Peyer's patch (tissue), 4 donors: Measurements from ENCODE around the gene PXMP2. TPM values are rescaled to one million over a fixed set of nuclear protein-coding genes. Genes with fewer than 3 reads are reported as not detected.
"Not testable (repeated sequence)": the region's sequence is repeated elsewhere in the genome, so short reads cannot be mapped to it uniquely, and the experiment has no call there.

Experiments
- DNase-seq, 3 donors: peaks; one replicate each; pipeline ENCODE4 v3.0.0-alpha.2; 2017 to 2019
- H3K27ac ChIP-seq, 4 donors: fragments of 200-600 bp; sonication (generic); one replicate each; pipeline ENCODE4 v1.5.1; 2016 to 2019
- H3K27me3 ChIP-seq, 2 donors: fragments of 200-600 bp; sonication (generic); one replicate each; pipeline ENCODE4 v1.5.1; 2019
- H3K36me3 ChIP-seq, 3 donors: fragments of 200-600 bp; sonication (generic); one replicate each; pipeline ENCODE4 v1.5.1; 2016 to 2019
- H3K4me1 ChIP-seq, 4 donors: fragments of 200-600 bp; sonication (generic); one replicate each; pipeline ENCODE4 v1.5.1; 2016 to 2019
- H3K4me3 ChIP-seq, 4 donors: fragments of 200-600 bp; sonication (generic); 1 replicate in 3 of 4; 2 replicates in 1 of 4; pipeline ENCODE4 v1.5.1; 2016 to 2019; ENCODE audit warnings: mild to moderate bottlenecking in 1 of 4
- H3K9me3 ChIP-seq, 4 donors: fragments of 200-600 bp; sonication (generic); one replicate each; pipeline ENCODE4 v1.5.1; 2016 to 2019; ENCODE audit warnings: mild to moderate bottlenecking in 1 of 4
- POLR2A ChIP-seq, 2 donors: fragments of 450-650 bp; IDR thresholded peaks; one replicate each; pipeline ENCODE4 v1.5.1; 2017; ENCODE audit warnings: antibody characterized with exemption in 2 of 2, mild to moderate bottlenecking in 2 of 2, moderate library complexity in 2 of 2
- small RNA-seq, 2 donors: library from RNA; depleted of rRNA; stranded (forward); fragments of <200 nt; gene quantifications; one replicate each; pipeline ENCODE3, GENCODE V24; 2016
- total RNA-seq, 4 donors: library from RNA; depleted of rRNA; stranded (reverse); fragments of >200 nt; gene quantifications; one replicate each; pipeline ENCODE4 v1.1.0, GENCODE V29; 2016
- TF ChIP-seq, protein P1 (sequence below), 6 experiments: fragments of 450-650 bp in 4 of 6; fragments of 200-600 bp in 2 of 6; sonication (generic) in 1 of 6; IDR thresholded peaks; one replicate each; pipeline ENCODE4 v1.5.1; 2017 to 2019; ENCODE audit warnings: antibody characterized with exemption in 6 of 6, mild to moderate bottlenecking in 3 of 6, moderate library complexity in 1 of 6

The PXMP2 gene
- total RNA-seq, 4 donors from 2014 or later: 19.8 to 157 (median 109) TPM

DNA sequence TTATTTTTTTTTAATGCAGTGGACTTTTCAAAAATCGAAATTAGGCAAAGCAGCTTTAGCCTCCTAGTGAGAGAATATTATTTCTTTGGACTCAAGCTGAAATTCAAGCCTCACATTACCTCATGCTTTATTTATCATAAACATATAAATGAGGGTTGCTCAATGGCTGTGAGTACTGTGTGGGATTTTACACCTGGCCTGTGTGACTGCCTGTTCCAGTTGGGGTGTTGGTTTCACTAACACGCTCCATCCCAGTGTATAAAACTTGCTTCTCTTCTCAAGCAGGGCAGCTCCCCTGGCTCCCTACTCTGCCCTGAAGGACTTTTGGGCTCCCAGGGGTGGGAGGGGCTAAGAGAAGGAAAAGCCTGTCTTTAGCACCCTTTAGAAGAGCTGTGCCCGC lies 59.2 kb downstream of the PXMP2 start:
- H3K27ac ChIP-seq: no peak overlapping the region
- no peak for TF ChIP-seq POLR2A (IDR thresholded peaks at IDR 0.05)
- TF ChIP-seq, protein P1, sequence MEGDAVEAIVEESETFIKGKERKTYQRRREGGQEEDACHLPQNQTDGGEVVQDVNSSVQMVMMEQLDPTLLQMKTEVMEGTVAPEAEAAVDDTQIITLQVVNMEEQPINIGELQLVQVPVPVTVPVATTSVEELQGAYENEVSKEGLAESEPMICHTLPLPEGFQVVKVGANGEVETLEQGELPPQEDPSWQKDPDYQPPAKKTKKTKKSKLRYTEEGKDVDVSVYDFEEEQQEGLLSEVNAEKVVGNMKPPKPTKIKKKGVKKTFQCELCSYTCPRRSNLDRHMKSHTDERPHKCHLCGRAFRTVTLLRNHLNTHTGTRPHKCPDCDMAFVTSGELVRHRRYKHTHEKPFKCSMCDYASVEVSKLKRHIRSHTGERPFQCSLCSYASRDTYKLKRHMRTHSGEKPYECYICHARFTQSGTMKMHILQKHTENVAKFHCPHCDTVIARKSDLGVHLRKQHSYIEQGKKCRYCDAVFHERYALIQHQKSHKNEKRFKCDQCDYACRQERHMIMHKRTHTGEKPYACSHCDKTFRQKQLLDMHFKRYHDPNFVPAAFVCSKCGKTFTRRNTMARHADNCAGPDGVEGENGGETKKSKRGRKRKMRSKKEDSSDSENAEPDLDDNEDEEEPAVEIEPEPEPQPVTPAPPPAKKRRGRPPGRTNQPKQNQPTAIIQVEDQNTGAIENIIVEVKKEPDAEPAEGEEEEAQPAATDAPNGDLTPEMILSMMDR (IDR thresholded peaks at IDR 0.05): no peak
- no peaks in the 10 kb centered on the region for H3K9me3 ChIP-seq
- no peak overlapping the region for H3K4me3 ChIP-seq
- H3K4me1 ChIP-seq: no peaks in the 10 kb centered on the region
- DNase-seq: no peak
- H3K27me3 ChIP-seq: no peaks in the 10 kb centered on the region
- peaks cover 0 to 99% (median 9%) of the 10 kb centered on the region in 3 donors for H3K36me3 ChIP-seq

- Histone ChIP-seq H3K4me3 (no peak overlapping the region), H3K4me1 (no peaks in the 10 kb centered on the region), H3K27ac (no peak overlapping the region), H3K27me3 (no peaks in the 10 kb centered on the region), H3K36me3 (peaks cover 0 to 99% (median 9%) of the 10 kb centered on the region in 3 donors), H3K9me3 (no peaks in the 10 kb centered on the region)
- TF ChIP-seq, protein P1 (IDR thresholded peaks at IDR 0.05): no peak
- no peak for TF ChIP-seq POLR2A (IDR thresholded peaks at IDR 0.05)
- DNase-seq: no peak
These were observed 60.0 kb downstream of the PXMP2 start for GRCh38 chr12:132747395-132747794.

DNA sequence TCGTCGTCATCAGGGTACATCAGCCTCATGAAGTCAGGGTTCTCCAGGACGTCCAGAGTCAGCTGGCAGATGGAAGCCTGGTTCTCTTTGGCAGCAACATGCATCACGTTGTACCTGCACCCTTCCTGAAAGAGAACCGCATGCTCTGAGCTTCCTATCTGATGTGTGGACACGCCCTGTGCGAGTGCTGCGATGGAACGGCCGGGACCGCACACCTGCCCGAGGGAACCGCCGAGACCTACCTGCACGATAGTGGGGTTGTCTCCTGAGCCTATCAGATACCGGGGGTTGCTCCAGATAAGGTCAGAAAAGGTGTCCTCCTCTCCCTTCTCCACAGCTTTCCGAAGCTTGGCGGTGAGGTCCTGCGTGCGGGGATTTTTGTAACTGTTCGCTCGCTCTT lies 60.5 kb downstream of the PXMP2 start:
- Histone ChIP-seq H3K4me1 (no peaks in the 10 kb centered on the region), H3K36me3 (peaks cover 0 to 99% (median 7%) of the 10 kb centered on the region in 3 donors), H3K4me3 (no peak overlapping the region), H3K27me3 (no peaks in the 10 kb centered on the region), H3K27ac (no peak overlapping the region), H3K9me3 (no peaks in the 10 kb centered on the region)
- no peak for TF ChIP-seq POLR2A (IDR thresholded peaks at IDR 0.05)
- TF ChIP-seq, protein P1 (IDR thresholded peaks at IDR 0.05): no peak
- DNase-seq: no peak

DNA sequence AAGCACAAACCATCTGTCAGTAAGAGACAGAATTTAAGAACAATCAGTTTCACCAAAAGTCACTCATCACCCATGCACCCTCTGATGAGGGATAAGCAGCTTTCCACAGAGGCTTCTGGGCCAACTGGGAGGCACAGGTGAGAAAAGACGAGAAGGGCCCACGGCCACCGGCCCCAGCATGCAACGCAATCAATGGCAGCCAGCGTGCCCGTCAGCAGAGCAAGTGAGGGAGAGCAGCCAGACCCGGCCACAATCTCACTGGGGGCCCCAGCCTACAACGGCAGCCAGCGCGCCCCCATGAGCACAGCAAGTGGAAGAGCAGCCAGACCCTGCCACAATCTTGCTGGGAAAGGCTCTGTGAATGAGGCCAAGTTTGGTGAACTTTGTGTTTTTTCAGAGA lies 60.9 kb downstream of the PXMP2 start:
- Histone ChIP-seq H3K36me3 (peaks cover 0 to 99% (median 7%) of the 10 kb centered on the region in 3 donors), H3K27me3 (no peaks in the 10 kb centered on the region), H3K27ac (no peak overlapping the region), H3K9me3 (no peaks in the 10 kb centered on the region), H3K4me1 (no peaks in the 10 kb centered on the region), H3K4me3 (no peak overlapping the region)
- DNase-seq: no peak
- TF ChIP-seq, protein P1 (IDR thresholded peaks at IDR 0.05): no peak
- TF ChIP-seq POLR2A (IDR thresholded peaks at IDR 0.05): no peak

DNA sequence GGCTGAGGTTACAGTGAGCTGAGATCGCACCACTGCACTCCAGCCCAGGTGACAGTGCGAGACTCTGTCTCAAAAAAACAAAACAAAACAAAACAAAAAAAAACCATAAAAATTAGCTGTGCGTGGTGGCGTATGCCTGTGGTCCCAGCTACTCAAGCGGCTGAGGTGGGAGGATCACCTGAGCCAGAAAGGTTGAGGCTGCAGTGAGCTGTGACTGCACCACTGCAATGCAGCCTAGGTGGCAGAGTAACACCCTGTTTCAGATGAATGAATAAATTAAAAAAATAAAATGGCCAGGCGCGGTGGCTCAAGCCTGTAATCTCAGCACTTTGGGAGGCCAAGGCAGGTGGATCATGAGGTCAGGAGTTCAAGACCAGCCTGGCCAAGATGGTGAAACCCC lies 66.3 kb downstream of the PXMP2 start:
- not testable (repeated sequence) for DNase-seq, H3K4me3 ChIP-seq, H3K9me3 ChIP-seq, H3K27me3 ChIP-seq, H3K4me1 ChIP-seq, H3K27ac ChIP-seq
- H3K36me3 ChIP-seq: peaks cover 0 to 92% (median 7%) of the 10 kb centered on the region in 3 donors

DNA sequence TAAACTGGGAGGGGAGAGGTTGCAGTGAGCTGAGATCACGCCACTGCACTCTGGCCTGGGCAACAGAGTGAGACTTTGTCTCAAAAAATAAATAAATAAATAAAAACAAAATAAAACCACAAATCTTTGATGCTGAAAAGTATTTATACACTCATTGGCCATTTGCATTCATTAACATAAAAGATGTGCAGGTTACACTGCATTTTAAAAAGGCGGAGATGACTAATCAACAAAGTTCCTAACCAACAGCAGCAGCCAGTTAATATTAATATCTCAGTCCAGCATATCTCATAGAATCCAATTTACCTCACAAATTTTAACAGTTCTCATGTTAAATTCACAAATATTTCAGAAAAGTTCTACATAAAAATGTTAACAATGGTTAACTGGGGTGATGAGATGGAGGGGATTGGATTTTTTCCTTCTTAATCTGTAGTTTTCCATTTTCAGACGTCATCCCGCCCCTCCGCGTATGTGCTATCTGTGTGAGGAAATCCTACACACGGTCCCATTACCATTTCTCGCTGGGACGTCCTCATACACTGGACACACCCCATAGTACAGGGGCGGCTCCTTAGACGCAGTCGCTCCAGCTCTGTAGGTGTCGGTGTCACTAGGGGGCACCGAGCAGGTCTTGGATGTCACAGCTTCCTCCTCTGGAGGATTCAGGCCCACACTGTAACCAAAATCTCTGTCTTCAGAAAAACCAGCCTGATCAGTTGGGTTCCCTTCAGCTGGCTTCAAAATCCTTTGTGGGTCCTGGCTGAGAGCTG lies 67.0 kb downstream of the PXMP2 start:
- TF ChIP-seq, protein P1 (IDR thresholded peaks at IDR 0.05): no peak
- TF ChIP-seq POLR2A (IDR thresholded peaks at IDR 0.05): no peak
- no peak for DNase-seq
- Histone ChIP-seq H3K4me1 (no peaks in the 10 kb centered on the region), H3K9me3 (no peaks in the 10 kb centered on the region), H3K36me3 (peaks cover 0 to 88% (median 7%) of the 10 kb centered on the region in 3 donors), H3K27me3 (no peaks in the 10 kb centered on the region), H3K4me3 (no peak overlapping the region), H3K27ac (no peak overlapping the region)

Small RNAs within 50 kb of the gene (small RNA-seq; reads per million reads assigned to genes)
- 0 reads per million in 2 donors for gene RNA5SP379

Other genes with a start within 250 kb of the PXMP2 start
- 100 to 1,000 TPM in 1 of 4 donors, 10 to 100 TPM in 3; 48.3 to 484 (median 63.5) TPM for gene FBRSL1, start 197.4 kb upstream of the PXMP2 start, total RNA-seq
- not detected for gene LRCOL1, start 77.0 kb upstream of the PXMP2 start, total RNA-seq
- gene P2RX2, start 68.8 kb upstream of the PXMP2 start, total RNA-seq: 1 to 10 TPM in 3 of 4 donors, not detected in 1; 3.8 to 4.7 (median 4.1) TPM
- gene POLE, start 245 bp upstream of the PXMP2 start, total RNA-seq: 100 to 1,000 TPM in 2 of 4 donors, 10 to 100 TPM in 2; 58.3 to 198 (median 84.3) TPM
- gene PGAM5, start 23.3 kb downstream of the PXMP2 start, total RNA-seq: 10 to 100 TPM; 23.5 to 45.4 (median 29.0) TPM
- 100 to 1,000 TPM in 3 of 4 donors, 10 to 100 TPM in 1; 69.0 to 286 (median 133) TPM for gene ANKLE2, start 74.2 kb downstream of the PXMP2 start, total RNA-seq
- gene GOLGA3, start 141.3 kb downstream of the PXMP2 start, total RNA-seq: 10 to 100 TPM; 47.8 to 90.8 (median 76.6) TPM
- gene CHFR, start 200.0 kb downstream of the PXMP2 start, total RNA-seq: 100 to 1,000 TPM in 1 of 4 donors, 10 to 100 TPM in 3; 80.6 to 125 (median 94.7) TPM